Muscle of arm (tissue), 12 donors: Measurements from ENCODE around the gene PEBP1. TPM values are rescaled to one million over a fixed set of nuclear protein-coding genes. Genes with fewer than 3 reads are reported as not detected.

Experiments
- DNase-seq: peaks from one replicate; pipeline ENCODE4 v3.0.0-alpha.2; 2013
- polyA plus RNA-seq, 12 donors: library from polyadenylated mRNA; unstranded; fragments of 120-200 nt; gene quantifications; one replicate each; pipeline ENCODE4 v1.2.1, GENCODE V29; 2013; ENCODE audit not compliant: insufficient read length in 12 of 12

The PEBP1 gene
- polyA plus RNA-seq, 12 donors, result 139 to 1,771 (median 146) TPM

- peak; percentile 66 for DNase-seq
Measured at GRCh38 chr12:118188690-118189371, 52.9 kb downstream of the PEBP1 start.

GRCh38 chr12:118189741-118190191 lies 53.8 kb downstream of the PEBP1 start:
- peak; percentile 51 for DNase-seq

- DNase-seq, result peak; percentile 46
Measured at GRCh38 chr12:118190266-118190665, 54.3 kb downstream of the PEBP1 start.

- no peak for DNase-seq
Measured at GRCh38 chr12:118193477-118193876, 57.6 kb downstream of the PEBP1 start.

- DNase-seq, result no peak
Measured at GRCh38 chr12:118193958-118194357, 58.0 kb downstream of the PEBP1 start.

Other genes with a start within 250 kb of the PEBP1 start
- gene KSR2, start 167.1 kb upstream of the PEBP1 start, polyA plus RNA-seq, result under 1 TPM in 6 of 12 donors, not detected in 6; 0.01 to 0.12 (median 0.06) TPM
- gene RFC5, start 119.4 kb upstream of the PEBP1 start, polyA plus RNA-seq, result 10 to 100 TPM in 11 of 12 donors, not detected in 1; 10.8 to 25.0 (median 16.0) TPM
- gene WSB2, start 74.9 kb upstream of the PEBP1 start, polyA plus RNA-seq, result 10 to 100 TPM in 11 of 12 donors, not detected in 1; 49.2 to 69.6 (median 64.1) TPM
- 10 to 100 TPM in 7 of 12 donors, 1 to 10 TPM in 4, not detected in 1; 8.8 to 28.3 (median 10.4) TPM for gene VSIG10, start 32.1 kb upstream of the PEBP1 start, polyA plus RNA-seq
- 100 to 1,000 TPM in 1 of 12 donors, 10 to 100 TPM in 11; 16.1 to 288 (median 19.8) TPM for gene TAOK3, start 236.8 kb downstream of the PEBP1 start, polyA plus RNA-seq
- gene SUDS3, start 240.4 kb downstream of the PEBP1 start, polyA plus RNA-seq, result 10 to 100 TPM; 28.7 to 85.5 (median 34.0) TPM